K562 (cell line): ENCODE data around the gene DCP1B. TPM values are rescaled to one million over a fixed set of nuclear protein-coding genes. Genes with fewer than 3 reads are reported as not detected.

Source experiments
- ATAC-seq: fragments of 200-7000 bp; cut with Tn5 transposase; 3 replicates; pipeline ENCODE4 v1.9.1; 2020; ENCODE audit warnings: moderate library complexity
- BruUV-seq: library from RNA; stranded (reverse); fragments of 400-500 nt; replicated peaks from 2 replicates; lab custom pipeline; 2021; lab: Mats Ljungman, UMichigan
- CTCF ChIA-PET: fragments of 300-600 bp; formaldehyde crosslinking; extraction: SDS; loops from one replicate; lab custom pipeline; 2021; ENCODE audit warnings: low intra/inter-chr PET ratio; lab: Yijun Ruan, JAX
- POLR2A ChIA-PET: fragments of 300-600, 350-650 bp; sonication (Branson Sonifier 250); formaldehyde crosslinking; extraction: SDS; loops from one replicate; lab custom pipeline; 2021; ENCODE audit warnings: antibody characterized with exemption, inconsistent platforms; lab: Yijun Ruan, JAX
- DNase-seq, 4 experiments: peaks; one replicate each; pipeline versions ENCODE4 v3.0.0 to v3.0.0-alpha.2; 2011 to 2018; ENCODE audit warnings: low spot score in 3 of 4, mixed read lengths in 3 of 4; ENCODE audit errors: extremely low read depth in 1 of 4
- FAIRE-seq: peaks from 2 replicates; lab custom pipeline; 2011; peaks lifted over from hg19 to GRCh38; lab: Jason Lieb, UNC
- H2AFZ ChIP-seq: 2 replicates; pipeline ENCODE4 v1.6.0; 2011; ENCODE audit warnings: low read depth, low read length, control low read depth, inconsistent platforms
- H3K27ac ChIP-seq: fragments of 200-600 bp; 3 replicates; pipeline ENCODE4 v1.8.0; 2011; ENCODE audit warnings: low read depth, mild to moderate bottlenecking, control low read depth, inconsistent platforms, low read length, moderate library complexity, mixed read lengths; ENCODE audit errors: extremely low read depth
- H3K27me3 ChIP-seq, 2 experiments: fragments of 300-600 bp in 1 of 2; 2 replicates in 1 of 2; 3 replicates in 1 of 2; pipeline versions ENCODE4 v1.6.0 to v1.8.0; 2011; ENCODE audit warnings: inconsistent platforms in 2 of 2, low read length in 2 of 2, mild to moderate bottlenecking in 1 of 2, mixed read lengths in 1 of 2, moderate library complexity in 1 of 2; ENCODE audit not compliant: control insufficient read depth in 2 of 2, insufficient read depth in 2 of 2
- H3K36me3 ChIP-seq: fragments of 300-600 bp; 3 replicates; pipeline ENCODE4 v1.8.0; 2011; ENCODE audit warnings: mild to moderate bottlenecking, low read length, inconsistent platforms; ENCODE audit not compliant: control insufficient read depth, insufficient read depth
- H3K4me1 ChIP-seq, 2 experiments: fragments of 200-600 bp in 1 of 2; replicated peaks in 1 of 2; 2 replicates in 1 of 2; 3 replicates in 1 of 2; pipeline versions ENCODE4 v1.5.1 to v1.8.0; 2011; ENCODE audit warnings: inconsistent platforms in 2 of 2, low read length in 2 of 2, mild to moderate bottlenecking in 1 of 2, mixed read lengths in 1 of 2, moderate library complexity in 1 of 2; ENCODE audit not compliant: control insufficient read depth in 2 of 2, insufficient read depth in 2 of 2
- H3K4me2 ChIP-seq: 2 replicates; pipeline ENCODE4 v1.6.1; 2011; ENCODE audit warnings: low read length, control low read depth, inconsistent platforms, mixed read lengths; ENCODE audit not compliant: insufficient read depth
- H3K4me3 ChIP-seq: fragments of 200-600 bp; sonication (generic), shearing (Covaris generic); 2 replicates; pipeline ENCODE4 v1.5.1; 2016; ENCODE audit warnings: control low read depth, inconsistent platforms
- H3K79me2 ChIP-seq: fragments of 200-600 bp; 3 replicates; pipeline ENCODE4 v1.8.0; 2011; ENCODE audit warnings: low read length, inconsistent platforms; ENCODE audit not compliant: control insufficient read depth, insufficient read depth
- H3K9ac ChIP-seq, 2 experiments: 2 replicates each; pipeline versions ENCODE4 v1.6.0 to v1.6.1; 2011; ENCODE audit warnings: low read depth in 2 of 2, low read length in 2 of 2, control low read depth in 1 of 2, inconsistent platforms in 1 of 2, mild to moderate bottlenecking in 1 of 2, mixed read lengths in 1 of 2; ENCODE audit not compliant: insufficient read depth in 1 of 2
- H3K9me1 ChIP-seq: one replicate; pipeline ENCODE4 v1.6.0; 2011; ENCODE audit warnings: inconsistent platforms, mild to moderate bottlenecking, low read length, moderate library complexity; ENCODE audit not compliant: control insufficient read depth, insufficient read depth
- H3K9me3 ChIP-seq: replicated peaks from 2 replicates; pipeline ENCODE4 v1.5.1; 2011; ENCODE audit warnings: low read depth, low read length, inconsistent platforms; ENCODE audit not compliant: control insufficient read depth, insufficient read depth
- H4K20me1 ChIP-seq: replicated peaks from 2 replicates; pipeline ENCODE4 v1.6.1; 2011; ENCODE audit warnings: low read length, inconsistent platforms, mixed read lengths; ENCODE audit not compliant: control insufficient read depth, insufficient read depth
- MCM3 ChIP-seq: fragments of 450-650 bp; IDR thresholded peaks from 2 replicates; pipeline ENCODE4 v1.6.1; 2016
- MTA3 ChIP-seq: fragments of 450-650 bp; formaldehyde crosslinking; IDR thresholded peaks from 2 replicates; pipeline ENCODE4 v1.6.1; 2017; ENCODE audit warnings: mild to moderate bottlenecking, borderline replicate concordance
- NCOA6 ChIP-seq: fragments of 450-650 bp; IDR thresholded peaks from 2 replicates; pipeline ENCODE4 v1.6.1; 2017; ENCODE audit warnings: mild to moderate bottlenecking
- RCOR1 ChIP-seq, 2 experiments: IDR thresholded peaks; 2 replicates each; pipeline ENCODE4 v1.6.1; 2012; ENCODE audit warnings: low read depth in 2 of 2, low read length in 2 of 2, borderline replicate concordance in 1 of 2, improper control_type of control experiment in 1 of 2
- TCF3 ChIP-seq: sonication (generic); formaldehyde crosslinking; IDR thresholded peaks from 2 replicates; pipeline ENCODE4 v1.4.0; 2020; ENCODE audit warnings: mild to moderate bottlenecking, missing genetic modification reagents
- ZNF263 ChIP-seq: sonication (generic); formaldehyde crosslinking; IDR thresholded peaks from 2 replicates; pipeline ENCODE4 v1.8.0; 2022; ENCODE audit warnings: mild to moderate bottlenecking, missing genetic modification reagents, borderline replicate concordance
- ZNF347 ChIP-seq: fragments of 450-650 bp; formaldehyde crosslinking; IDR thresholded peaks from 2 replicates; pipeline ENCODE4 v1.4.0; 2020; ENCODE audit warnings: low read depth, mild to moderate bottlenecking, moderate library complexity
- WGBS: fragments of 100-300 bp; shearing (Covaris generic); methylation state at CpG from one replicate; pipeline ENCODE4 v1.1.6; 2016; ENCODE audit warnings: low coverage, mixed read lengths; ENCODE audit not compliant: insufficient coverage; ENCODE audit errors: missing lambda C conversion rate; 5-methylcytosine and 5-hydroxymethylcytosine counted together
- in situ Hi-C: fragments of 300-500 bp; cut with MboI; formaldehyde crosslinking; loops from 4 replicates; pipeline ENCODE4 v1.15.0; 2018; ENCODE audit warnings: inconsistent platforms, mixed read lengths
- intact Hi-C: fragments of 100-400 bp; cut with micrococcal nuclease; formaldehyde crosslinking; loops from 2 replicates; pipeline ENCODE4 v1.14.2; 2022
- polyA plus RNA-seq, 8 experiments: library from polyadenylated mRNA; depleted of rRNA in 4 of 8; stranded (reverse) in 5 of 8; unstranded in 3 of 8; fragments of >200 nt; fragmentation: Nextera tagmentation in 2 of 8; fragmentation: Illumina TruSeq in 1 of 8; extraction: Ambion mirVana in 2 of 8; extraction: Trizol in 1 of 8; gene quantifications; 2 replicates each; pipeline versions ENCODE4 v1.2.1 to v1.2.3, GENCODE V29; 2011 to 2014; ENCODE audit warnings: inconsistent platforms in 1 of 8, missing spikeins in 1 of 8
- total RNA-seq, 7 experiments: library from RNA; depleted of rRNA in 6 of 7; stranded (reverse); fragments of >200 nt in 6 of 7; fragmentation: Illumina TruSeq in 2 of 7; extraction: Trizol in 2 of 7; gene quantifications; 2 replicates each; pipeline versions ENCODE4 v1.2.1 to v1.2.3, GENCODE V29; 2011 to 2021; ENCODE audit warnings: low replicate concordance in 1 of 7

DCP1B gene
- total and polyA plus RNA-seq, 9 of the 15 experiments (the other 6 are each of a cell fraction or from before 2014, with no cell fraction given): 0.83 to 7.3 (median 3.4) TPM

- no peak for TF ChIP-seq MTA3
- TF ChIP-seq MCM3: no peak
- no peak for TF ChIP-seq RCOR1 (IDR thresholded peaks at IDR 0.05; ENCODE audit: borderline replicate concordance in 1 of 2, low read depth in 2 of 2, low read length in 2 of 2)
Observed at GRCh38 chr12:1925684-1926006, 78.6 kb downstream of the DCP1B start (continued).

- ChIA-PET CTCF (interaction anchor here (0.6 kb wide), 1 partner anchor 10 kb away, joined by 4 read pairs; no protein-coding TSS in a partner anchor), POLR2A (interaction anchor here (0.5 to 0.6 kb wide), 2 partner anchors 44 to 1296 kb away, joined by 3 read pairs; no protein-coding TSS in a partner anchor)
- Histone ChIP-seq H3K4me1 (peaks cover 0 to 14% of the 10 kb centered on the region in 2 experiments; a peak in 1 of 5 replicates), H3K27ac (no peak overlapping the region), H3K9me3 (no peaks in the 10 kb centered on the region), H3K4me2 (no peak overlapping the region), H3K9me1 (no peaks in the 10 kb centered on the region), H3K36me3 (no peaks in the 10 kb centered on the region), H2AFZ (no peak overlapping the region), H3K79me2 (no peaks in the 10 kb centered on the region), H3K9ac (no peak overlapping the region), H3K4me3 (no peak overlapping the region), H3K27me3 (peaks cover 2 to 38% of the 10 kb centered on the region in 2 experiments; a peak in 2 of 5 replicates), H4K20me1 (no peaks in the 10 kb centered on the region; the same call in 1 of the 2 replicates)
- intact Hi-C loops: no loop called here
- ATAC-seq: no peak
- FAIRE-seq: no peak
- BruUV-seq: no TSS peak
- in situ Hi-C loops: no loop called here
- DNase-seq: no peak
- TF ChIP-seq TCF3 (CRISPR knock-in tag): no peak
- TF ChIP-seq NCOA6: no peak
- TF ChIP-seq ZNF347 (CRISPR knock-in tag): no peak
- TF ChIP-seq ZNF263 (CRISPR knock-in tag): peak; percentile 88
- WGBS: 8% methylated on average over 7 of the region's 7 CpGs
Observed at GRCh38 chr12:1924996-1925683, 79.1 kb downstream of the DCP1B start.
